Thyroid gland (tissue), 4 donors: ENCODE results near the gene TRMU. TPM values are rescaled to one million over a fixed set of nuclear protein-coding genes. Genes with fewer than 3 reads are reported as not detected.
A peak's percentile ranks its signal among the peaks of the same experiment; 100 is the strongest.

Experiments
- DNase-seq, 2 donors: peaks; one replicate each; pipeline ENCODE4 v3.0.0-alpha.2; 2019
- H3K27ac ChIP-seq, 3 donors: fragments of 200-600 bp; sonication (generic); 1 replicate in 2 of 3; 2 replicates in 1 of 3; pipeline ENCODE4 v1.5.1; 2016 to 2019; ENCODE audit warnings: mild to moderate bottlenecking in 1 of 3, moderate library complexity in 1 of 3
- H3K27me3 ChIP-seq: fragments of 200-600 bp; sonication (generic); one replicate; pipeline ENCODE4 v1.5.1; 2019
- H3K36me3 ChIP-seq, 2 donors: fragments of 200-600 bp; sonication (generic); one replicate each; pipeline ENCODE4 v1.5.1; 2016 to 2019
- H3K4me1 ChIP-seq, 2 donors: fragments of 200-600 bp; sonication (generic); one replicate each; pipeline ENCODE4 v1.5.1; 2017 to 2019
- H3K4me3 ChIP-seq, 3 donors: fragments of 200-600 bp; sonication (generic); replicated peaks in 1 of 3; 1 replicate in 2 of 3; 2 replicates in 1 of 3; pipeline ENCODE4 v1.5.1; 2016; ENCODE audit warnings: mild to moderate bottlenecking in 1 of 3
- H3K9me3 ChIP-seq: fragments of 200-600 bp; sonication (generic); one replicate; pipeline ENCODE4 v1.5.1; 2017
- POLR2A ChIP-seq, 2 donors: fragments of 450-650 bp; IDR thresholded peaks; one replicate each; pipeline ENCODE4 v1.6.1; 2017; ENCODE audit warnings: antibody characterized with exemption in 2 of 2, mild to moderate bottlenecking in 2 of 2, moderate library complexity in 1 of 2
- WGBS, 2 donors: methylation state at CpG; one replicate each; pipeline ENCODE4 v1.1.5; 2017; 5-methylcytosine and 5-hydroxymethylcytosine counted together
- intact Hi-C: fragments of 100-400 bp; cut with DNase I; formaldehyde crosslinking; loops from one replicate; pipeline ENCODE4 v1.15.1; 2023
- total RNA-seq, 4 donors: library from RNA; depleted of rRNA; stranded (reverse); fragments of >200 nt; gene quantifications; one replicate each; pipeline ENCODE4 v1.2.3, GENCODE V29; 2016
- TF ChIP-seq, protein P1 (sequence below), 6 experiments: fragments of 200-600 bp in 3 of 6; fragments of 450-650 bp in 3 of 6; sonication (generic) in 3 of 6; IDR thresholded peaks; one replicate each; pipeline ENCODE4 v1.5.1; 2016 to 2019; ENCODE audit warnings: antibody characterized with exemption in 6 of 6, mild to moderate bottlenecking in 2 of 6, inconsistent platforms in 1 of 6, moderate library complexity in 1 of 6

The TRMU gene
- total RNA-seq, 4 donors from 2014 or later = 30.7 to 113 (median 49.0) TPM

DNA sequence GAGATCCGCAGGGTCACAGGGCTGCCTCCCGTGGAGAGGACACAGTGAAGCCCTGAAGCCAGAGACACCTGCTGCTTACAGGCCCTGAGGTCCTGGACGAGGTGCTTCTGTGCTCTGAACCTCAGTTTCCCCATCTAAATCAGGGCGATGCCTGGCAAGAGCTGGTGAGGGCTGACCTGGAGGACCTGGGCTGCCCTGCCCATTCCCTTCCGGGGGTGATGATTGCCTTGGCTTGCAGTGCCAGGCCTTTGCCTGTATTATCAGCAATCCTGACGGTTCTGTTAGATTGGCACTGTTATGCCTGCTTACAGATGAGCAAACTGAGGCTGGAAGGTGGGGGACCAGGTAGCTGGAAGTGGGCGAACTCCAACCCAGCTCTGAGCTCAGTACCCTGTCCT lies 46.7 kb upstream of the TRMU start:
- Histone ChIP-seq H3K9me3 (no peaks in the 10 kb centered on the region), H3K27me3 (no peaks in the 10 kb centered on the region), H3K4me1 (no peaks in the 10 kb centered on the region), H3K4me3 (no peak overlapping the region), H3K27ac (peak overlapping the region in 1 of 3 donors; percentile 10), H3K36me3 (peaks cover 18 to 34% of the 10 kb centered on the region in 2 donors)
- 99 to 100% methylated on average over 2 to 6 of the region's 7 CpGs for WGBS, 2 donors
- DNase-seq = no peak
- no peak for TF ChIP-seq POLR2A (IDR thresholded peaks at IDR 0.05)
- TF ChIP-seq, protein P1, sequence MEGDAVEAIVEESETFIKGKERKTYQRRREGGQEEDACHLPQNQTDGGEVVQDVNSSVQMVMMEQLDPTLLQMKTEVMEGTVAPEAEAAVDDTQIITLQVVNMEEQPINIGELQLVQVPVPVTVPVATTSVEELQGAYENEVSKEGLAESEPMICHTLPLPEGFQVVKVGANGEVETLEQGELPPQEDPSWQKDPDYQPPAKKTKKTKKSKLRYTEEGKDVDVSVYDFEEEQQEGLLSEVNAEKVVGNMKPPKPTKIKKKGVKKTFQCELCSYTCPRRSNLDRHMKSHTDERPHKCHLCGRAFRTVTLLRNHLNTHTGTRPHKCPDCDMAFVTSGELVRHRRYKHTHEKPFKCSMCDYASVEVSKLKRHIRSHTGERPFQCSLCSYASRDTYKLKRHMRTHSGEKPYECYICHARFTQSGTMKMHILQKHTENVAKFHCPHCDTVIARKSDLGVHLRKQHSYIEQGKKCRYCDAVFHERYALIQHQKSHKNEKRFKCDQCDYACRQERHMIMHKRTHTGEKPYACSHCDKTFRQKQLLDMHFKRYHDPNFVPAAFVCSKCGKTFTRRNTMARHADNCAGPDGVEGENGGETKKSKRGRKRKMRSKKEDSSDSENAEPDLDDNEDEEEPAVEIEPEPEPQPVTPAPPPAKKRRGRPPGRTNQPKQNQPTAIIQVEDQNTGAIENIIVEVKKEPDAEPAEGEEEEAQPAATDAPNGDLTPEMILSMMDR (IDR thresholded peaks at IDR 0.05) = no peak
- intact Hi-C loops = no loop called here

DNA sequence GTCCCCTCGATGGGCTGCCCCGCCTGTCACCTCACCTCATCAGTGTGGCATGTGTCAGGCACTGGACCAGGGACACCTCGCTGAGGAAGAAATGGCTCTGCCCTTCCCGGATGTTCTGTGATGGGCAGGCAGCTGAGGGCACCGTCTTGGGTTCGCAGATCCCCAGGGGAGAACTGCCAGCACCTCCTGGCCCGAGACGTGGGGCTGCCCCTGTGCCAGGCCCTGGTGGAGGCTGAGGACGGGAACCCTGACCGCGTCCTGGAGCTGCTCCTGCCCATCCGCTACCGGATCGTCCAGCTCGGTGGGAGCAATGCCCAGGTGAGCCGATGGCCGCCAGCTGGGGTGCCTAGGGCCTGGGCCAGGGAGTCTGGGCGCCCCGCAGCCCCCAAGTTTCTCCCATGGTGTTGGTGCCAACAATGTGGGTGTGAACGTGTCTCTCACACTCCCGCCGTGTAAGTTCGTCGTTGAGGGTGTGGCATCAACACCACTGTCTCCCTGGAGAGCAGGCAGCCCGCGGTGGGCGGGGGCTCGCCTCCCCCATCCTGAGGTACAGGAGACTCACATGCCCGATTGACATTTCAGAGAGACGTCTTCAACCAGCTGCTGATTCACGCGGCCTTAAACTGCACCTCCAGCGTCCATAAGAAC lies 46.1 kb upstream of the TRMU start:
- no peaks in the 10 kb centered on the region for H3K9me3 ChIP-seq
- H3K4me3 ChIP-seq = no peak overlapping the region
- H3K4me1 ChIP-seq = no peaks in the 10 kb centered on the region
- no peak for DNase-seq
- no peaks in the 10 kb centered on the region for H3K27me3 ChIP-seq
- H3K36me3 ChIP-seq = peaks cover 18 to 29% of the 10 kb centered on the region in 2 donors
- WGBS, 2 donors = 93 to 94% methylated on average over 15 to 31 of the region's 33 CpGs
- TF ChIP-seq, protein P1 (IDR thresholded peaks at IDR 0.05) = no peak
- no peak for TF ChIP-seq POLR2A (IDR thresholded peaks at IDR 0.05)
- no peak overlapping the region for H3K27ac ChIP-seq
- intact Hi-C loops = no loop called here

DNA sequence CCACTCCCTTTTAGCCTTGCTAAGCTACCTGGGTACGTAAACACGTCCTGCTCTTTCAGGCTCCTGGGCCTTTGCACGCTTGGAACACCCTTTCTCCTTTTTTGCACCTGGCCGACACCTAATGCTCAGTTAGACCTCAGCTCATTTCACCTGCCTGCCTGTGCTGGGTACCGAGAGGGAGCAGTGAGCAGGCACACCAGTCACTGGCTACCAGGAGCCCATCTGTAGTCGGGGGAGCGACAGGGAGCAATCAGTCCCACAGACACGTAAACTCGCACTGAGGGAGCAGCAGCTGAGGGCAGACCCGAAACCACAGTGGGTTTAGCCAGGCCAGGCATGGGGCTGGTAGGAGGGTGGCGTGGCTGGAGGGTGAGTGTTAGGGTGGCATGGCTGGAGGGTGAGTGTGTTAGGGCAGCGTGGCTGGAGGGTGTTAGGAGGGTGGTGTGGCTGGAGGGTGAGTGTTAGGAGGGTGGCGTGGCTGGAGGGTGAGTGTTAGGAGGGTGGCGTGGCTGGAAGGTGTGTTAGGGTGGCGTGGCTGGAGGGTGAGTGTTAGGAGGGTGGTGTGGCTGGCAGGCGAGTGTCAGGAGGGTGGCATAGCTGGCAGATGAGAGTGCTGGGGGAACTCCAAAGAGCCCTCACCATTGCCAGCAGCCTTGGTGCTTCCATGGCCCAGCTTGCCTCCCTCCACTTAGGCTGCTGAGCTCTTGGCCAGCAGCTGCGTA lies 45.2 kb upstream of the TRMU start:
- intact Hi-C loops = no loop called here

DNA sequence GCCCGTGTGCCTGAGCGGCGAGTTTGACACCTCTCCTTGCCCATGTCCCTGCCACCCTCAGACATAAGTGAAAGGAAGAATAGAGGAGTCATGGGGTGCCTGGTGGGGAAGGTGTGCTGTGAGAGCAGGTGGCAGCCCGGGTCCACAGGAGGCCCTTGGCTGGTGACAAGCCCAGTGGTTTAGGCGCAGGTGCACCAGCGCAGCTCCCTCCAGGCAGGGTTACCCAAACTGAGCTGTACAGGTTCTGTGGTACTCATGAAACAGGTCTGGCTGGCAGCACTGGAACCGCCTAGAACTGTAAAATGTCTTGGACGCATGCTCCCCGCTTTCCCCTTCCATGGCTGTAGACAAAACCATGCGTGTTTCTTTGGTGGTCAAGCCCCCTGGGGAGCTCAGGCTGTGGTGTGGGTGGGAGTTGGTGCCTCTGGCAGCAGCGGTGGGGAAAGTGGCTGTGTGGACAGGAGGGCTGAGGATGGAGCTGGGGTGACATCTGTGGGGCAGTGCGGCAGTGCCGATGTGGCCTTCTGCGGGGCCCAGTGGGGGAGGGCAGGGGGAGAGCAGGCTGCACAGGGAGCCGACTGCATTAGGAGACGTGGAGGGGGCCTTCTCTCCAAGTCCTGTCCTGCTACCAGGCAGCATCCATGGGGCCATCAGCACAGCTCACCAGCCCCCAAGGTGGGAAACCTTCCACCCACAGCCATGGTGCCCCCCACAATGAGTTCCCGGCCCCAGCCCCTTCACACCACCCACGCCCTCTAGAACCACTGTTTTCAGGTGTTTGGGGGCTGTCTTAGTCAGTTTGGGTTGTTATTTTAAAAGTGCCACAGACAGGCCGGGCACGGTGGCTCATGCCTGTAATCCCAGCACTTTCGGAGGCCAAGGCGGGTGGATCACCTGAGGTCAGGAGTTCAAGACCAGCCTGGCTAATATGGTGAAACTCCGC lies 44.4 kb upstream of the TRMU start:
- peaks cover 9 to 17% of the 10 kb centered on the region in 2 donors for H3K36me3 ChIP-seq
- DNase-seq = no peak
- H3K27ac ChIP-seq = no peak overlapping the region
- TF ChIP-seq, protein P1 (IDR thresholded peaks at IDR 0.05) = no peak
- no peak for TF ChIP-seq POLR2A (IDR thresholded peaks at IDR 0.05)
- no peak overlapping the region for H3K4me3 ChIP-seq
- peaks cover 6 to 7% of the 10 kb centered on the region in 2 donors for H3K4me1 ChIP-seq
- H3K27me3 ChIP-seq = no peaks in the 10 kb centered on the region
- no peaks in the 10 kb centered on the region for H3K9me3 ChIP-seq
- intact Hi-C loops = no loop called here
- WGBS, 2 donors = 95% methylated on average over 18 to 23 of the region's 23 CpGs

More for the DNA sequence above, 45.2 kb upstream of the TRMU start:
- DNase-seq = no peak
- 90 to 97% methylated on average over 17 of the region's 17 CpGs for WGBS, 2 donors
- Histone ChIP-seq H3K36me3 (peaks cover 14 to 22% of the 10 kb centered on the region in 2 donors), H3K27me3 (no peaks in the 10 kb centered on the region), H3K9me3 (no peaks in the 10 kb centered on the region), H3K4me3 (no peak overlapping the region), H3K4me1 (no peaks in the 10 kb centered on the region), H3K27ac (no peak overlapping the region)
- TF ChIP-seq POLR2A (IDR thresholded peaks at IDR 0.05) = no peak
- TF ChIP-seq, protein P1 (IDR thresholded peaks at IDR 0.05) = no peak
